H1 (cell line): ENCODE measurements around the gene NEK9.

Experiments used
- EZH2 ChIP-seq: fragments of 200-600 bp; sonication (generic); IDR thresholded peaks from 2 replicates; pipeline ENCODE4 v1.7.1; 2012; ENCODE audit warnings: low read depth, mild to moderate bottlenecking, moderate library complexity, low read length, inconsistent platforms; ENCODE audit not compliant: severe bottlenecking
- FOSL1 ChIP-seq: IDR thresholded peaks from 2 replicates; pipeline ENCODE4 v1.6.1; 2011; ENCODE audit warnings: mild to moderate bottlenecking, low read depth, low read length, moderate library complexity; ENCODE audit not compliant: insufficient read depth
- JUN ChIP-seq: IDR thresholded peaks from 2 replicates; pipeline ENCODE4 v1.6.1; 2011; ENCODE audit warnings: low read depth, mild to moderate bottlenecking, improper control_type of control experiment, low read length
- PHF8 ChIP-seq: fragments of 200-600 bp; sonication (generic); conservative IDR thresholded peaks from 2 replicates; pipeline ENCODE4 v1.7.1; 2012; ENCODE audit warnings: low read depth, mild to moderate bottlenecking, inconsistent platforms, low read length, moderate library complexity
- SRF ChIP-seq: IDR thresholded peaks from 2 replicates; pipeline ENCODE4 v1.6.1; 2011; ENCODE audit warnings: mild to moderate bottlenecking, low read depth, low read length, moderate library complexity
- TAF1 ChIP-seq: IDR thresholded peaks from 2 replicates; pipeline ENCODE4 v1.6.1; 2011; ENCODE audit warnings: mild to moderate bottlenecking, low read depth, low read length
- YY1 ChIP-seq: IDR thresholded peaks from 2 replicates; pipeline ENCODE4 v1.6.1; 2011; ENCODE audit warnings: low read depth, mild to moderate bottlenecking, low read length
- TF ChIP-seq, protein P1 (sequence below), 3 experiments: IDR thresholded peaks; 1 replicate in 2 of 3; 2 replicates in 1 of 3; pipeline versions ENCODE4 v1.5.1 to v1.6.1; 2011; ENCODE audit warnings: low read length in 3 of 3, mild to moderate bottlenecking in 3 of 3, inconsistent platforms in 2 of 3, low read depth in 1 of 3, moderate library complexity in 1 of 3; ENCODE audit not compliant: insufficient read depth in 1 of 3; ENCODE audit errors: control extremely low read depth in 1 of 3
- TF ChIP-seq, protein P2 (sequence below): IDR thresholded peaks from 2 replicates; pipeline ENCODE4 v1.6.1; 2012; ENCODE audit warnings: inconsistent platforms
- TF ChIP-seq, protein P3 (sequence below): IDR thresholded peaks from 2 replicates; pipeline ENCODE4 v1.6.1; 2011; ENCODE audit warnings: low read length, improper control_type of control experiment

DNA sequence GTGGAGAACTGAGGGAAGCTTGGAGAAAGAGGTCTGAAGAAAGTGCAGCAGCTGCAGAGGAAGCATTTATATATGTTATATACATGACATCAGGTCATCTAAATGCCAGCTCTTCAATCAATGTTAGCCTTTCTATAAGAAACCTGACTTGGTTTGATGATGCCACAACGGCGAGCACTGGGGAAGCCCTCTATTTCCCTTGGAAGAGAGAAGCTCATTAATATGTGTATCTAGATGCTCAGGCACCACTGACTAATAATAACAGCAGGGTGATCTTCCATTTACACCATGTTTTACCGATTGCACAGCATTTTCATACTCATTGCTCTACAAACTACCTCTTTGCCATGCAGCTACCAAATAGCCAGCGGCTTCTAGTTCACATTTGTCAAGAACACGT, 63.8 kb downstream of the NEK9 start:
- TF ChIP-seq, protein P1, sequence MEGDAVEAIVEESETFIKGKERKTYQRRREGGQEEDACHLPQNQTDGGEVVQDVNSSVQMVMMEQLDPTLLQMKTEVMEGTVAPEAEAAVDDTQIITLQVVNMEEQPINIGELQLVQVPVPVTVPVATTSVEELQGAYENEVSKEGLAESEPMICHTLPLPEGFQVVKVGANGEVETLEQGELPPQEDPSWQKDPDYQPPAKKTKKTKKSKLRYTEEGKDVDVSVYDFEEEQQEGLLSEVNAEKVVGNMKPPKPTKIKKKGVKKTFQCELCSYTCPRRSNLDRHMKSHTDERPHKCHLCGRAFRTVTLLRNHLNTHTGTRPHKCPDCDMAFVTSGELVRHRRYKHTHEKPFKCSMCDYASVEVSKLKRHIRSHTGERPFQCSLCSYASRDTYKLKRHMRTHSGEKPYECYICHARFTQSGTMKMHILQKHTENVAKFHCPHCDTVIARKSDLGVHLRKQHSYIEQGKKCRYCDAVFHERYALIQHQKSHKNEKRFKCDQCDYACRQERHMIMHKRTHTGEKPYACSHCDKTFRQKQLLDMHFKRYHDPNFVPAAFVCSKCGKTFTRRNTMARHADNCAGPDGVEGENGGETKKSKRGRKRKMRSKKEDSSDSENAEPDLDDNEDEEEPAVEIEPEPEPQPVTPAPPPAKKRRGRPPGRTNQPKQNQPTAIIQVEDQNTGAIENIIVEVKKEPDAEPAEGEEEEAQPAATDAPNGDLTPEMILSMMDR (IDR thresholded peaks at IDR 0.05; ENCODE audit: control extremely low read depth in 1 of 3, insufficient read depth in 1 of 3, low read depth in 1 of 3, low read length in 3 of 3), result no peak
- TF ChIP-seq JUN (no peak), TAF1 (no peak), YY1 (no peak), FOSL1 (no peak), SRF (no peak), PHF8 (no peak), EZH2 (no peak)
- TF ChIP-seq, protein P2, sequence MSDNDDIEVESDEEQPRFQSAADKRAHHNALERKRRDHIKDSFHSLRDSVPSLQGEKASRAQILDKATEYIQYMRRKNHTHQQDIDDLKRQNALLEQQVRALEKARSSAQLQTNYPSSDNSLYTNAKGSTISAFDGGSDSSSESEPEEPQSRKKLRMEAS, result no peak
- TF ChIP-seq, protein P3, sequence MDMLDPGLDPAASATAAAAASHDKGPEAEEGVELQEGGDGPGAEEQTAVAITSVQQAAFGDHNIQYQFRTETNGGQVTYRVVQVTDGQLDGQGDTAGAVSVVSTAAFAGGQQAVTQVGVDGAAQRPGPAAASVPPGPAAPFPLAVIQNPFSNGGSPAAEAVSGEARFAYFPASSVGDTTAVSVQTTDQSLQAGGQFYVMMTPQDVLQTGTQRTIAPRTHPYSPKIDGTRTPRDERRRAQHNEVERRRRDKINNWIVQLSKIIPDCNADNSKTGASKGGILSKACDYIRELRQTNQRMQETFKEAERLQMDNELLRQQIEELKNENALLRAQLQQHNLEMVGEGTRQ, result no peak
